CD8-positive, alpha-beta memory T cell (primary cell): Measurements from ENCODE around the gene CHCT1. TPM values are rescaled to one million over a fixed set of nuclear protein-coding genes. Genes with fewer than 3 reads are reported as not detected.
A peak's percentile ranks its signal among the peaks of the same experiment; 100 is the strongest.
"Not testable (repeated sequence)": the region's sequence is repeated elsewhere in the genome, so short reads cannot be mapped to it uniquely, and the experiment has no call there.

Experiments
- CTCF ChIA-PET: fragments of 350-600 bp; sonication (Branson Sonifier 250); formaldehyde crosslinking; loops from one replicate; lab custom pipeline; 2021; ENCODE audit warnings: antibody characterized with exemption; lab: Charles Lee
- POLR2A ChIA-PET: fragments of 350-600 bp; sonication (Branson Sonifier 250); formaldehyde crosslinking; loops from one replicate; lab custom pipeline; 2021; ENCODE audit warnings: antibody characterized with exemption; lab: Charles Lee
- DNase-seq, 5 donors: peaks; one replicate each; pipeline versions ENCODE4 v3.0.0 to v3.0.0-alpha.2; 2020 to 2022; ENCODE audit warnings: mixed read lengths in 1 of 5
- H3K27ac ChIP-seq: one replicate; pipeline ENCODE4 v1.7.0; 2013; ENCODE audit warnings: low read depth, mild to moderate bottlenecking, low read length, moderate library complexity
- H3K27me3 ChIP-seq: 2 replicates; pipeline ENCODE4 v1.7.0; 2013; ENCODE audit warnings: low read length, mild to moderate bottlenecking; ENCODE audit not compliant: insufficient read depth, poor library complexity, severe bottlenecking
- H3K36me3 ChIP-seq: 2 replicates; pipeline ENCODE4 v1.7.0; 2013; ENCODE audit warnings: mild to moderate bottlenecking, low read length, moderate library complexity; ENCODE audit not compliant: insufficient read depth
- H3K4me1 ChIP-seq: 2 replicates; pipeline ENCODE4 v1.7.0; 2013; ENCODE audit warnings: mild to moderate bottlenecking, low read length, moderate library complexity; ENCODE audit not compliant: insufficient read depth
- H3K4me3 ChIP-seq: 2 replicates; pipeline ENCODE4 v1.7.0; 2013; ENCODE audit warnings: mild to moderate bottlenecking, low read length
- H3K9me3 ChIP-seq: 2 replicates; pipeline ENCODE4 v1.7.0; 2013; ENCODE audit warnings: mild to moderate bottlenecking, low read length
- H3K27ac Mint-ChIP-seq, 8 donors: one replicate each; pipeline ENCODE4 v1.8.0; 2020 to 2021; ENCODE audit warnings: mixed read lengths in 8 of 8, mild to moderate bottlenecking in 6 of 8, inconsistent platforms in 3 of 8, moderate library complexity in 3 of 8
- H3K27me3 Mint-ChIP-seq, 2 donors: one replicate each; pipeline ENCODE4 v1.8.0; 2020 to 2021; ENCODE audit warnings: mixed read lengths in 2 of 2, mild to moderate bottlenecking in 1 of 2, moderate library complexity in 1 of 2
- H3K36me3 Mint-ChIP-seq, 3 donors: one replicate each; pipeline ENCODE4 v1.8.0; 2020 to 2021; ENCODE audit warnings: mixed read lengths in 3 of 3, inconsistent platforms in 1 of 3, mild to moderate bottlenecking in 1 of 3
- H3K4me1 Mint-ChIP-seq, 3 donors: one replicate each; pipeline ENCODE4 v1.8.0; 2020 to 2021; ENCODE audit warnings: mixed read lengths in 3 of 3, inconsistent platforms in 1 of 3, mild to moderate bottlenecking in 1 of 3
- H3K4me3 Mint-ChIP-seq, 7 donors: one replicate each; pipeline ENCODE4 v1.8.0; 2020 to 2021; ENCODE audit warnings: mixed read lengths in 7 of 7, mild to moderate bottlenecking in 6 of 7, moderate library complexity in 4 of 7, inconsistent platforms in 2 of 7
- H3K9me3 Mint-ChIP-seq, 5 donors: one replicate each; pipeline ENCODE4 v1.8.0; 2020 to 2022; ENCODE audit warnings: mixed read lengths in 5 of 5, mild to moderate bottlenecking in 3 of 5, moderate library complexity in 2 of 5, inconsistent platforms in 1 of 5
- polyA plus RNA-seq: library from polyadenylated mRNA; unstranded; fragments of 300-500 nt; fragmentation: Illumina TruSeq; gene quantifications from one replicate; pipeline ENCODE4 v1.2.3, GENCODE V29; 2021
- total RNA-seq, 2 experiments: library from RNA; stranded (reverse); gene quantifications; one replicate each; pipeline ENCODE4 v1.2.3, GENCODE V29; 2021

The CHCT1 gene
- total and polyA plus RNA-seq, 3 experiments from 2014 or later = 0.24 TPM; not detected in 2

GRCh38 chr17:60421273-60422161, 772 bp upstream of the CHCT1 start:
- H3K36me3 ChIP-seq = no peaks in the 10 kb centered on the region
- POLR2A ChIA-PET = no interaction called here
- H3K27ac Mint-ChIP-seq = peak overlapping the region in 7 of 8 donors; percentile 16 to 96 (median 85)

GRCh38 chr17:60423865-60424264, 1.6 kb downstream of the CHCT1 start:
- H3K4me3 Mint-ChIP-seq = no peak overlapping the region
- peaks cover 6 to 10% (median 10%) of the 10 kb centered on the region in 3 donors for H3K4me1 Mint-ChIP-seq
- Histone ChIP-seq H3K4me3 (no peak overlapping the region), H3K27me3 (no peaks in the 10 kb centered on the region), H3K36me3 (no peaks in the 10 kb centered on the region), H3K27ac (no peak overlapping the region), H3K9me3 (no peaks in the 10 kb centered on the region), H3K4me1 (no peaks in the 10 kb centered on the region)
- no peaks in the 10 kb centered on the region for H3K36me3 Mint-ChIP-seq
- peaks cover 0 to 5% of the 10 kb centered on the region in 2 donors for H3K27me3 Mint-ChIP-seq
- H3K27ac Mint-ChIP-seq = peak overlapping the region in 2 of 8 donors; percentile 26 to 70
- H3K9me3 Mint-ChIP-seq = no peaks in the 10 kb centered on the region
- ChIA-PET CTCF (no interaction called here), POLR2A (no interaction called here)
- DNase-seq = no peak

More at GRCh38 chr17:60421273-60422161, 772 bp upstream of the CHCT1 start:
- H3K9me3 Mint-ChIP-seq = no peaks in the 10 kb centered on the region
- H3K27me3 Mint-ChIP-seq = no peaks in the 10 kb centered on the region
- peak; percentile 55 to 81 (median 63) for DNase-seq
- peaks cover 6 to 10% (median 10%) of the 10 kb centered on the region in 3 donors for H3K4me1 Mint-ChIP-seq
- peak overlapping the region; percentile 63 for H3K4me3 ChIP-seq
- no peak overlapping the region for H3K27ac ChIP-seq
- no peaks in the 10 kb centered on the region for H3K9me3 ChIP-seq
- no peaks in the 10 kb centered on the region for H3K36me3 Mint-ChIP-seq
- H3K4me3 Mint-ChIP-seq = peak overlapping the region; percentile 68 to 92 (median 70)
- no peaks in the 10 kb centered on the region for H3K27me3 ChIP-seq
- CTCF ChIA-PET = interaction anchor here (0.6 to 1.4 kb wide), 8 partner anchors 9 to 23 kb away, joined by 3 to 6 read pairs (median 4); no protein-coding TSS in a partner anchor
- no peaks in the 10 kb centered on the region for H3K4me1 ChIP-seq

- H3K27me3 ChIP-seq = no peaks in the 10 kb centered on the region
- H3K27ac Mint-ChIP-seq = no peak overlapping the region
- no peak for DNase-seq
- no peaks in the 10 kb centered on the region for H3K4me1 ChIP-seq
- no peak overlapping the region for H3K4me3 Mint-ChIP-seq
- H3K27me3 Mint-ChIP-seq = peaks cover 0 to 5% of the 10 kb centered on the region in 2 donors
- H3K9me3 ChIP-seq = no peaks in the 10 kb centered on the region
- no peak overlapping the region for H3K4me3 ChIP-seq
- no peaks in the 10 kb centered on the region for H3K36me3 ChIP-seq
- H3K4me1 Mint-ChIP-seq = peaks cover 6 to 10% (median 10%) of the 10 kb centered on the region in 3 donors
- no peak overlapping the region for H3K27ac ChIP-seq
- POLR2A ChIA-PET = no interaction called here
- H3K9me3 Mint-ChIP-seq = no peaks in the 10 kb centered on the region
- CTCF ChIA-PET = interaction anchor here (1.4 to 1.5 kb wide), 2 partner anchors 29 to 288 kb away, joined by 3 to 4 read pairs; no protein-coding TSS in a partner anchor
- H3K36me3 Mint-ChIP-seq = no peaks in the 10 kb centered on the region
Measured at GRCh38 chr17:60425626-60426025, 3.3 kb downstream of the CHCT1 start.

- Histone ChIP-seq H3K4me1 (no peaks in the 10 kb centered on the region), H3K9me3 (no peaks in the 10 kb centered on the region), H3K27ac (no peak overlapping the region), H3K27me3 (no peaks in the 10 kb centered on the region), H3K36me3 (no peaks in the 10 kb centered on the region), H3K4me3 (no peak overlapping the region)
- no peak overlapping the region for H3K4me3 Mint-ChIP-seq
- H3K27me3 Mint-ChIP-seq = peaks cover 0 to 5% of the 10 kb centered on the region in 2 donors
- no peak overlapping the region for H3K27ac Mint-ChIP-seq
- peaks cover 0 to 3% (median 0%) of the 10 kb centered on the region in 3 donors for H3K36me3 Mint-ChIP-seq
- no peak for DNase-seq
- CTCF ChIA-PET = interaction anchor here (1.5 kb wide), 1 partner anchor 30 kb away, joined by 3 read pairs; no protein-coding TSS in a partner anchor
- POLR2A ChIA-PET = no interaction called here
- no peaks in the 10 kb centered on the region for H3K9me3 Mint-ChIP-seq
- peaks cover 0 to 6% (median 4%) of the 10 kb centered on the region in 3 donors for H3K4me1 Mint-ChIP-seq
Measured at GRCh38 chr17:60426596-60426995, 4.3 kb downstream of the CHCT1 start.

- H3K27ac ChIP-seq, H3K27me3 ChIP-seq, H3K4me1 Mint-ChIP-seq, H3K4me3 ChIP-seq, H3K27ac Mint-ChIP-seq, H3K36me3 Mint-ChIP-seq, H3K4me1 ChIP-seq, H3K9me3 Mint-ChIP-seq, POLR2A ChIA-PET, H3K9me3 ChIP-seq, H3K36me3 ChIP-seq, H3K4me3 Mint-ChIP-seq, DNase-seq, H3K27me3 Mint-ChIP-seq, CTCF ChIA-PET: not testable (repeated sequence)
Measured at GRCh38 chr17:60428491-60428890, 6.2 kb downstream of the CHCT1 start.

- H3K27me3 ChIP-seq, H3K9me3 Mint-ChIP-seq, H3K4me3 ChIP-seq, H3K4me1 Mint-ChIP-seq, H3K36me3 Mint-ChIP-seq, H3K27ac ChIP-seq, H3K4me1 ChIP-seq, H3K36me3 ChIP-seq, DNase-seq, H3K4me3 Mint-ChIP-seq, H3K27ac Mint-ChIP-seq, POLR2A ChIA-PET, H3K9me3 ChIP-seq: not testable (repeated sequence)
- CTCF ChIA-PET = interaction anchor here (1.5 kb wide), 1 partner anchor 10 kb away, joined by 3 read pairs; no protein-coding TSS in a partner anchor
- H3K27me3 Mint-ChIP-seq = peaks cover 9 to 15% of the 10 kb centered on the region in 2 donors
Measured at GRCh38 chr17:60430561-60430960, 8.3 kb downstream of the CHCT1 start.

- peaks cover 9 to 18% of the 10 kb centered on the region in 2 donors for H3K27me3 Mint-ChIP-seq
- H3K27ac Mint-ChIP-seq, DNase-seq, H3K27me3 ChIP-seq, H3K36me3 ChIP-seq, H3K9me3 ChIP-seq, H3K27ac ChIP-seq, H3K36me3 Mint-ChIP-seq, H3K4me3 ChIP-seq, H3K4me1 ChIP-seq, H3K4me1 Mint-ChIP-seq, POLR2A ChIA-PET, H3K4me3 Mint-ChIP-seq, H3K9me3 Mint-ChIP-seq: not testable (repeated sequence)
- CTCF ChIA-PET = interaction anchor here (1.4 kb wide), 1 partner anchor 12 kb away, joined by 4 read pairs; no protein-coding TSS in a partner anchor
Measured at GRCh38 chr17:60433021-60433997, 11.0 kb downstream of the CHCT1 start.
